NCI-H526 (cell line): ENCODE data around the gene GJB2.

Experiments
- DNase-seq, 2 experiments: peaks; one replicate each; lab custom pipeline; 2025; lab: John Stamatoyannopoulos, UW

The GJB2 gene

DNA sequence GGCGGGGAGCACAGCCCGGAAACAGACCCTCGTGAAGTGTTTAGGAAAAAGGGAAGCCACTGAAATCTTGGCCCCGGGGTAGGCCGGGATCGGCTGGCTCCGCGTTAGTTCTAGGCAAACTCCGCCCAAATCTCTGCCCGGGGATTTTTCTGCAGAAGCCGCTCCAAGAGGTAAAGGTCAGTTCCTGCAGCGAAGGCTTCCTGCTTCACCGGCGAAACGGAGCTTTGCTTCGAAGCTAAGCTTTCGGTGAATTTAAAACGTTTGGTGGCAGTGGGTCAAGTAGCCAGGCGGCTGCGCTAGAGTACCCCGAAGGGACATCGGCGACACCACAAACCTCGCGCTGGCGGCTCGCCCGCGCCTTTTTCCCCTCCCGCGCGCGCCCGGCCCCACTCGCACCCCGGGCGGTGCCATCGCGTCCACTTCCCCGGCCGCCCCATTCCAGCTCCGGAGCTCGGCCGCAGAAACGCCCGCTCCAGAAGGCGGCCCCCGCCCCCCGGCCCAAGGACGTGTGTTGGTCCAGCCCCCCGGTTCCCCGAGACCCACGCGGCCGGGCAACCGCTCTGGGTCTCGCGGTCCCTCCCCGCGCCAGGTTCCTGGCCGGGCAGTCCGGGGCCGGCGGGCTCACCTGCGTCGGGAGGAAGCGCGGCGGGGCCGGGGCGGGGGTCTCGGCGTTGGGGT is 441 bp downstream of the GJB2 start:
- peak in 1 of 2 experiments; percentile 77 for DNase-seq

DNA sequence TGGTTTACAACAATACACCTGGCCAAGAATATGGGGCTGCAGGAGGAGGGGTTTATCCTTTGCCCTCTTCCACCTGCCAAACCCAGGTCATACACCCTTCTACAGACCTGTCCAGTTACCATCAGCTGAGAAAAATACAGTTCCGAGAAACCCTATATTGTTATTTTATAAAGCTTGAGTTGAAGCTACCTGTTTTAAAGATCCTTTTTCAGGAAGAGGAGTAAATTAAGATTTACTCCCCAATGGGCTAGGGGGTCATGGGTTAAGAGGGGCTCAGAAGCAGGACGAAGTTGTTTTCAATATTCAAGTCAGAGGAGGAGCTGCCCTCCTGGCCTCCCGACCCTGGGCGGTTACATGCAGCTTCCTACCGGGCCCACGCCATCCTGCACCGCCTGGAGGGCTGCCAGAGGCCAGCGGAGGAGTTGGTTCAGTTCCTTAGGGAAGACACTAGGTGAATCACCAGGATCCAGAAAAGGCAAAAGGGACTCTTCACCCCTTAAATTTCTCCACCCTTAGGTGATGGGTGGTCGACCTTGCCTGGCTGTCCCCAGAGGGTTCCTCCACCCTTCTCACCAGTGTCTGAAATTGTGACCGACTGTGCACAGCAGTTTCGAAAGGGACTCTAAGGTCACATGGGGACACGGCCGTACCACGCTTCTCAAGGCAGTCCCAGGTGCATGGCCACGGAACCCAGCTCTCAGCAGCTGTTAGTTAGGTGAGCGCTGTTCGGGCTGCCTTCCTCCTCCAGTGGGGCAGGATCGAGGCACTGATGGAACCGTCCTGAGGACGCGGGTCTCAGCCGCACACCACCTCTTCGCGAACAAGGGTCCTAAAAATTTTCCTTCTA is 1.2 kb downstream of the GJB2 start:
- DNase-seq, result peak in 1 of 2 experiments; percentile 47

DNA sequence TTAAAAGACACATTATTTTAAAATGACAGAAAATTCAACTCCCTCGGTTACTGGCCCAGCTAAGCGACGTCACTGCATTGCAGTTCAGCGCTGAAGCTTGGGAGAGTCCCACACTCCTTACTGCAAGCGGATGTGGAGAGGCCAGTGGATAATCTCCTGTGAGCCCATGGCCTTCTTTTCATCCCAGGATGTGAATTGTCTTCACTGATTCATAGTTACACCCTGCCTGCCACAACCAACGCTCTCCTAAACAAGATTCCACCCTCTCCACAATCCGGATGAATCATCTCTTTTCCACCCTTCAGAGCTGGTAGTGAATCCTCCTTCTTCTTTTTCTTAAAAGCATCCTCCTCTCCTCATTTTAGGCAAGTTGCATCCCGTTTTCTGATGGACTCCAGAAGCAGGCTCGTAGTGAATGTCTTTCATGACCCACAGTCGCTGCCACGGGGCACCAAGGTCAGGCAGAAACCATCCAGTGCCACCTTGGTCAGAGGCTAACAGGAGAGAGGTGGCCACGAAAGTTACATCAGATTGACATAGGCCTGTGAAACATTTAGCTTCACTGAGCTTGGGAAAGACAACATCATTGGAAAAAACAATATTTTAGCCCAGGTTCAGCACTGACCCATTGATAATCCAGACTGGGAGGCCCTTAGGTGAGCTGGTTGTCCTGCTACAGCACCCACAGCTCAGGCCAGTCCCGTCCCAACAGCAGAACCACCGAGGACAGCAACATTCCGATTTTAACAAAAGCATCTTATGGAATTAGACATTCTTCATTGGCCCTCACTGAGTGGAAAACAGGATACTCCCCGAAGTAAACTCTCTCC is 2.0 kb downstream of the GJB2 start:
- no peak for DNase-seq

DNA sequence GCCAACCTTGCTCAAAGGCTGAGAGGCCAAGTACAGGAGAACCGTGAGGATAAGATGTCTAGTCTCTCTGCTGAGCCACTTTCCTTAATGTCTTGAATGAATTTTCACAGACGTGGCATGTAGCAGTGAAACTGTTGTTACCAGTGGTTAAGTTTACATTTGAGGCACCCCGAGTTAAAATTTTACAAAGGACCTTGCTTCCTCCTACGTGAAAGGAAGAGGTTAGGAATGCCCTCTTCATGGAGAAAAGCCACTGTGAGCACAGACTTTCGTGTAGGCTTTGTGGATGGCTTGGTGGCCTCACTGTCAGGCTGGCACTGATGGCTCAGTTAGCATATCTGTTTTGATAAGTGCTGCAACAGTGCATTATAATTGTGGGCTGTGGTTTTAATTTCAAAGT is 2.7 kb downstream of the GJB2 start:
- DNase-seq, result no peak

DNA sequence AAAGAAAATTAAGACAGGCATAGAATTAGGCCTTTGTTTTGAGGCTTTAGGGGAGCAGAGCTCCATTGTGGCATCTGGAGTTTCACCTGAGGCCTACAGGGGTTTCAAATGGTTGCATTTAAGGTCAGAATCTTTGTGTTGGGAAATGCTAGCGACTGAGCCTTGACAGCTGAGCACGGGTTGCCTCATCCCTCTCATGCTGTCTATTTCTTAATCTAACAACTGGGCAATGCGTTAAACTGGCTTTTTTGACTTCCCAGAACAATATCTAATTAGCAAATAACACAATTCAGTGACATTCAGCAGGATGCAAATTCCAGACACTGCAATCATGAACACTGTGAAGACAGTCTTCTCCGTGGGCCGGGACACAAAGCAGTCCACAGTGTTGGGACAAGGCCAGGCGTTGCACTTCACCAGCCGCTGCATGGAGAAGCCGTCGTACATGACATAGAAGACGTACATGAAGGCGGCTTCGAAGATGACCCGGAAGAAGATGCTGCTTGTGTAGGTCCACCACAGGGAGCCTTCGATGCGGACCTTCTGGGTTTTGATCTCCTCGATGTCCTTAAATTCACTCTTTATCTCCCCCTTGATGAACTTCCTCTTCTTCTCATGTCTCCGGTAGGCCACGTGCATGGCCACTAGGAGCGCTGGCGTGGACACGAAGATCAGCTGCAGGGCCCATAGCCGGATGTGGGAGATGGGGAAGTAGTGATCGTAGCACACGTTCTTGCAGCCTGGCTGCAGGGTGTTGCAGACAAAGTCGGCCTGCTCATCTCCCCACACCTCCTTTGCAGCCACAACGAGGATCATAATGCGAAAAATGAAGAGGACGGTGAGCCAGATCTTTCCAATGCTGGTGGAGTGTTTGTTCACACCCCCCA is 3.8 kb downstream of the GJB2 start:
- DNase-seq, result no peak

DNA sequence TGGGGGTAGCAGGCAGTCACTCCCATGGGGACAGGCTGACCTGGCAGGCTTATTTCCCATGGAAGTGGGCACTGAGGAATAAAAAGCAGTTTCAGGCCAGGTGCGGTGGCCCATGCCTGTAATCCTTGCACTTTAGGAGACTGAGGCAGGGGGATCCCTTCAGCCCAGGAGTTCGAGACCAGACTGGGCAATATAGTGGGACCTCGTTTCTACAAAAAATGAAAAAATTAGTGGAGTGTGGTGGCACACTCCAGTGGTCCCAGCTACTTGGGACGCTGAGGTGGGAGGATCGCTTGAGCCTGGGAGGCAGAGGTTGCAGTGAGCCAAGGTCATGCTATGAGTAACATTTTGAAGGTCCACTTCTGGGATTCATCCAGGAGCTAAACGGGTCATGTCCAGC is 6.0 kb downstream of the GJB2 start:
- no peak for DNase-seq

DNA sequence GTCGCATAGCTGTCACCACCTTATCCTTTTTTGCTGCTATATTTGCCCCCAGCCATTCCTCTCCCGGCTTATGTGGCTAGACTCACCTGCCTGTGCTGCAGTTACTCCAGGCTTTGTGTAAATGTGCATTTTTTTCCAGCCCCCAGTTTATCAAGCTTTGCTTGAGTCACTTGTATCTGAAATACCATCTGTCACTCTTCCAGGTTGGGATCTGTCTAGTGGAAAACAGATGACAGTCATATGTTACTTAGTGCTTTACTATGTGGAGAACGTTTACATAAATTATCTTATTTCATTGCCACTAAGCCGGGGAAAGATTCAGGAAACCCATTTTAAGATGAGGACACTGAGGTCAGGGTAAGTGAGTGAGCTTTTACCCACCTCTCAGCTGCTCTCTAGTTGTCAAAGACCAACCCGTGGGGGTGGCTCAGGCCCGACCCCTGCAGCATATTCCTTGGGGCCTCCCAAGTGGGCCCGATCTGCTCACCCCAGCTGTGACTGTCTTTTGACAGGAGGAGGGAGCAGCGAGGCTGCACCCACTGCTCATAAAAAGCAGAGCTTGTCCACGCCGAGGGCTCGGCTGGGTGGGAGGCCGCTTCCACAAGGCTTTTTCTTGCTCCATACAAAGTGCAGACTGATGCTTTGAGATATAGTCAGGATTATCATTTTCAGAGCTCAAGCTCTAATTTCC is 7.2 kb downstream of the GJB2 start:
- no peak for DNase-seq

- DNase-seq, result peak; percentile 30 to 90
Observed at GRCh38 chr13:20182231-20182846, 10.4 kb downstream of the GJB2 start.

DNA sequence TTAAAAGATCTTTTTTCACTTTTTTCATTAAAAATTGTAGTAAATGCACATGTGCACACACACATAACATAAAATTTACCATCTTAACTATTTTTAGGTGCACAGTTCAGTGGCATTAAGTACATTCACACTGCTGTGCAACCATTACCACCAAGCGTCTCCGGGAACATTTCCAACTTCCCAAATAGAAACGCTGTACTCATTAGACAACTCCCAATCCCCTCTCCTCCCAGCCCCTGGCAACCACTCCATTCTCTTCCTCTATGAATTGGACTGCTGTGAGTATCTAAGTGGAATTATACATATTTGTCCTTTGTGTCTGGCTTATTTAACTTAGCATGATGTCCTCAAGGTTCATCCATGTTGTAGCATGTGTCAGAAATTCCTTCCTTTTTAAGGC is 11.6 kb downstream of the GJB2 start:
- no peak for DNase-seq

GRCh38 chr13:20178156-20178555 is 14.6 kb downstream of the GJB2 start:
- no peak for DNase-seq

DNA sequence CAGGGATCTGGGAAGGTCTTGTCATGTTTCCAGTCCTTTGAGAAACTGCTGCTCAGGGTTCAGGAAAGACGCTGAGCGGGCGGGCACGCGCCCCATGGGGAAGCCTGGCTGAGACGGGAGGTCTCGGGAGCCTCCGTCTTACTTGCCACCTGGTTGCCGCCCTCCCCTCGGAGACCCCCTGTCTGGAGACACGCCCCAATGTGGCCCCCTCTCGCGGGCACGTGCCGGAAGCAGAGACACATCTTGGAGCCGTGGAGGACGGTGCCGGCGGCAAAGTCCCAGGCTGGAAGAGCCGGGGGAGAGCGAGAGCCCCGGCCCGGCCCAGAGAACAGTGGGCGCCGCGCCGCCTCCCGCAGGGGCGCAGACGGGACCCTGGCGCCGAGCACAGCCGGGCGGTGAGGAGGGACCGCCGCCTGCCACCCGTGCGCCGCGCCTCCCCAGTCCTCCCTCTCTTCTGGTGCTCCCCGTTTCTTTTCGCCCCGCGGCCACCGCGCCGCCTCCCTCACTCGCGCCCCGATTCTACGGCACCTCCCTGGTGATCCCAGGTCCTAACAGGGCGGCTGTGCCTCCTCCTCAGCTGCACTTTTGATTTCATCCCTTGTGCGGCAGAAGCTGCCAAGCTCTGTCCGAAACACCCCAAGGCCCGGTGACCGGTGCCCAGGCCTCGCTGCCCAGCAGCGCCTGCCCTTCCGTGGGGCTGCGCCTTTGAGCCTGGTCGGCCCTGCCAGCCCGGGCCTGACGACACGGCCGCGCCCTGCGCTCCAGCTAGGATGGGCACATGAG is 15.5 kb downstream of the GJB2 start:
- no peak for DNase-seq

DNA sequence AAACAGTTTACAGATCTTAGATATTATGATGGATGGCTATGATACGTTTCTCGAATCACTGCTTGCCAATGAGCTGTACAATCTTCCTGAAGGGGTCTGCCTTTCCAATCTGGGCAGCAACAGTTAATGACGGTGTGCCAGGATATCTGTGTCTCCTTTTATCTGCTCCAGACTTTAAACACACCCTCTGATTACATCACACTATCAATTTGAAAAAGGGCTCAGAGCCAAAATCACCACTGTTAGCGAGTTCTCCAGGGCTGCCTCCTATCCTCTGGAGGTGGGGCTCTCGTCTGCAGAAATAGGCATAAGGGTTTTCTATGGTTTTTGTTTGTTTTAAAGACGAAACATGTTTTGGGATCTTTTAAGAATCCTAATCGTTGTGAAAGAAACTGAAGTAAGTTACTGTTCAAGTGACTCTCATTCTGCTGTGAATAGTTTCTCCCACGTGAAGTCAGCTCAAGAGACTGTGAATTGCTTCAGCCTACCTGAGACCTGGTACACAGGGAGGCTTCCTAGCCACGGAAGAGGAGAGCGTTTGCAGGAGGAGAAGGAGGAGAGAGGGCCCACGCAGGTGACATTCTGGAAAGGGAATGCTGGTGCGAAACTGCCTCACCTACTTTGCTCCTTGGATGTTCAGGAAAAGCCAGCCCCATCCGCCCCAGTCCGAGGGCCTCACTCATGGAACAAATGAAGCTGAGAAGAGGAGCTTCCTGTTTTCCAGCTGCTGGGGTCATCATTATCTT is 16.7 kb downstream of the GJB2 start:
- no peak for DNase-seq

- no peak for DNase-seq
Observed at GRCh38 chr13:20175406-20175794, 17.3 kb downstream of the GJB2 start.

- peak in 1 of 2 experiments; percentile 5 for DNase-seq
Observed at GRCh38 chr13:20174656-20175405, 17.9 kb downstream of the GJB2 start.

DNA sequence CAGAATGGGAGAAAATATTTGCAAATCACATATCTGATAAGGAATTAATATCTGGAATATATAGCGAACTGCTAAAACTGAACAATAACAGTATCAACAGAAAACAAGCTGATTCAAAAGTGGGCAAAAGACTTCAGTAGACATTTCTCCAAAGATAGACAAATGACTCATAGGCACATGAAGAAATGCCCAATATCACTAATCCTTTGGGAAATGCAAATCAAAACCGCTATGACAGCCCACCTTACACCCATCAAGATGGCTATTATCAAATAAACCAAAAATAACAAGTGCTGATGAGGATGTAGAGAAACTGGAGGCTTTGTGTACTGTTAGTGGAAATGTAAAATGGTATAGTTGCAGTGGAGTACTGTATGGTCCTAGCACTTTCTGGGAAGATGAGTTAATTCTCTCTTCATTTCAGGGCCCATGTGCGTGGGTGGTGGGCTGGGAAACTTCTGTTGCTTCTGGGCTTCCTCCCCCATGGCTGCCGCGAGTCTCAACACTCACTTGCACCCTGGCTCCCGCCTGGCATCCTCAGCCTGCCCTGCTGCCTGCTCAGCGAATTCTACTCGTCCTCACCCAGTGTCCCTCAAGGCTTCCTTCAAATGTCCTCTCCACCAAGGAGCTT is 19.5 kb downstream of the GJB2 start:
- no peak for DNase-seq

DNA sequence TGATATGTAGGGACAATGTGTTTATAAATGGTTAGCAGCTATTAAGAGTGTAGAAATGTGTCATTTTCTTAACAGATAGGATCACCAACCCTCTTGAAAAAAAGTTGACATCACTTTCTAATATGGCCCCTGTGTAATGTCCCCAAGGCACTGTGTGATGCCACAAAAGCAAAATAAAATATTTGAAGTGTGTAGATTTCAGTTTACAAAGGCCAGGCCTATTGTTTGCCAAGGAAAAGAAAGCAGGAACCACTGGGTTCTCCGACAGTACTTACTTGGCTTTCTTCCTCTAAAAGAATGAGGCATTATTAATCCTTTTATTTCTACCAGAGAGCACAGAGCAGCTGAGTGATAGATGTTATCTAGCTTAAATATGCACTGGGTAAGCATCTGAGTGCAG is 21.4 kb downstream of the GJB2 start:
- DNase-seq, result no peak

DNA sequence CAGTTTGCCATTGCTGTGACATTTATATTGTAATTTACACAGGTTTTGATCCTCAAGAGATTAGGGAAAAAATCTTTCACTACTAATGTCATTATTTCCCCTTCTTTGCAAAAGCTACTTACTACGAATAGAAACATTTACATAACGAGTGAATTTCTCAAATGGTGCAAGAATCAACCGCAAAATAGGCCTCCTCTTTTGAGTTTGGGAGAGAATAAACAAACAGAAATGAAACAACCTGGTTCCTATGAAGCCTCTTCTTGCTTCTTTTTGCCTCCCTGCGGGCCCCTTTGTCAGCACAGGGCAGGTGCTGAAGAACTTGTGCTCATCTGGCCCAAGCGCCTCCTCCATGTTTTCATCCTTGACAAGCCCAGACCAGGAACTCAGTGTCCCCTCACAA is 21.8 kb downstream of the GJB2 start:
- no peak for DNase-seq

- no peak for DNase-seq
Observed at GRCh38 chr13:20168396-20168795, 24.3 kb downstream of the GJB2 start.
